K562 (cell line): ENCODE measurements around the gene SPATA31D1. TPM values are rescaled to one million over a fixed set of nuclear protein-coding genes. Genes with fewer than 3 reads are reported as not detected.

Source experiments
- ATAC-seq: fragments of 200-7000 bp; cut with Tn5 transposase; 3 replicates; pipeline ENCODE4 v1.9.1; 2020; ENCODE audit warnings: moderate library complexity
- BruUV-seq: library from RNA; stranded (reverse); fragments of 400-500 nt; replicated peaks from 2 replicates; lab custom pipeline; 2021; lab: Mats Ljungman, UMichigan
- CTCF ChIA-PET: fragments of 300-600 bp; formaldehyde crosslinking; extraction: SDS; loops from one replicate; lab custom pipeline; 2021; ENCODE audit warnings: low intra/inter-chr PET ratio; lab: Yijun Ruan, JAX
- POLR2A ChIA-PET: fragments of 300-600, 350-650 bp; sonication (Branson Sonifier 250); formaldehyde crosslinking; extraction: SDS; loops from one replicate; lab custom pipeline; 2021; ENCODE audit warnings: antibody characterized with exemption, inconsistent platforms; lab: Yijun Ruan, JAX
- DNase-seq, 4 experiments: peaks; one replicate each; pipeline versions ENCODE4 v3.0.0 to v3.0.0-alpha.2; 2011 to 2018; ENCODE audit warnings: low spot score in 3 of 4, mixed read lengths in 3 of 4; ENCODE audit errors: extremely low read depth in 1 of 4
- FAIRE-seq: peaks from 2 replicates; lab custom pipeline; 2011; peaks lifted over from hg19 to GRCh38; lab: Jason Lieb, UNC
- H2AFZ ChIP-seq: 2 replicates; pipeline ENCODE4 v1.6.0; 2011; ENCODE audit warnings: low read depth, low read length, control low read depth, inconsistent platforms
- H3K27ac ChIP-seq: fragments of 200-600 bp; 3 replicates; pipeline ENCODE4 v1.8.0; 2011; ENCODE audit warnings: low read depth, mild to moderate bottlenecking, control low read depth, inconsistent platforms, low read length, moderate library complexity, mixed read lengths; ENCODE audit errors: extremely low read depth
- H3K27me3 ChIP-seq, 2 experiments: fragments of 300-600 bp in 1 of 2; 2 replicates in 1 of 2; 3 replicates in 1 of 2; pipeline versions ENCODE4 v1.6.0 to v1.8.0; 2011; ENCODE audit warnings: inconsistent platforms in 2 of 2, low read length in 2 of 2, mild to moderate bottlenecking in 1 of 2, mixed read lengths in 1 of 2, moderate library complexity in 1 of 2; ENCODE audit not compliant: control insufficient read depth in 2 of 2, insufficient read depth in 2 of 2
- H3K36me3 ChIP-seq: fragments of 300-600 bp; 3 replicates; pipeline ENCODE4 v1.8.0; 2011; ENCODE audit warnings: mild to moderate bottlenecking, low read length, inconsistent platforms; ENCODE audit not compliant: control insufficient read depth, insufficient read depth
- H3K4me1 ChIP-seq, 2 experiments: fragments of 200-600 bp in 1 of 2; replicated peaks in 1 of 2; 2 replicates in 1 of 2; 3 replicates in 1 of 2; pipeline versions ENCODE4 v1.5.1 to v1.8.0; 2011; ENCODE audit warnings: inconsistent platforms in 2 of 2, low read length in 2 of 2, mild to moderate bottlenecking in 1 of 2, mixed read lengths in 1 of 2, moderate library complexity in 1 of 2; ENCODE audit not compliant: control insufficient read depth in 2 of 2, insufficient read depth in 2 of 2
- H3K4me2 ChIP-seq: 2 replicates; pipeline ENCODE4 v1.6.1; 2011; ENCODE audit warnings: low read length, control low read depth, inconsistent platforms, mixed read lengths; ENCODE audit not compliant: insufficient read depth
- H3K4me3 ChIP-seq: fragments of 200-600 bp; sonication (generic), shearing (Covaris generic); 2 replicates; pipeline ENCODE4 v1.5.1; 2016; ENCODE audit warnings: control low read depth, inconsistent platforms
- H3K79me2 ChIP-seq: fragments of 200-600 bp; 3 replicates; pipeline ENCODE4 v1.8.0; 2011; ENCODE audit warnings: low read length, inconsistent platforms; ENCODE audit not compliant: control insufficient read depth, insufficient read depth
- H3K9ac ChIP-seq, 2 experiments: 2 replicates each; pipeline versions ENCODE4 v1.6.0 to v1.6.1; 2011; ENCODE audit warnings: low read depth in 2 of 2, low read length in 2 of 2, control low read depth in 1 of 2, inconsistent platforms in 1 of 2, mild to moderate bottlenecking in 1 of 2, mixed read lengths in 1 of 2; ENCODE audit not compliant: insufficient read depth in 1 of 2
- H3K9me1 ChIP-seq: one replicate; pipeline ENCODE4 v1.6.0; 2011; ENCODE audit warnings: inconsistent platforms, mild to moderate bottlenecking, low read length, moderate library complexity; ENCODE audit not compliant: control insufficient read depth, insufficient read depth
- H3K9me3 ChIP-seq: replicated peaks from 2 replicates; pipeline ENCODE4 v1.5.1; 2011; ENCODE audit warnings: low read depth, low read length, inconsistent platforms; ENCODE audit not compliant: control insufficient read depth, insufficient read depth
- H4K20me1 ChIP-seq: replicated peaks from 2 replicates; pipeline ENCODE4 v1.6.1; 2011; ENCODE audit warnings: low read length, inconsistent platforms, mixed read lengths; ENCODE audit not compliant: control insufficient read depth, insufficient read depth
- BDP1 ChIP-seq: IDR thresholded peaks from 3 replicates; pipeline ENCODE4 v1.6.1; 2011; ENCODE audit not compliant: insufficient read length, insufficient read depth
- HOXB6 ChIP-seq: fragments of 250-450 bp; sonication (Bioruptor Pico); IDR thresholded peaks from 2 replicates; pipeline ENCODE4 v1.5.1; 2022; ENCODE audit warnings: mild to moderate bottlenecking, borderline replicate concordance
- POLR2B ChIP-seq: fragments of 450-650 bp; IDR thresholded peaks from 2 replicates; pipeline ENCODE4 v1.6.1; 2018; ENCODE audit warnings: low read depth; ENCODE audit not compliant: partially characterized antibody
- POLR3A ChIP-seq: IDR thresholded peaks from 2 replicates; pipeline ENCODE4 v1.6.1; 2011; ENCODE audit warnings: borderline replicate concordance, mild to moderate bottlenecking, moderate library complexity; ENCODE audit not compliant: insufficient read length, insufficient read depth; ENCODE audit errors: extremely low read depth
- PPARD ChIP-seq: fragments of 250-450 bp; sonication (Bioruptor Pico); IDR thresholded peaks from 2 replicates; pipeline ENCODE4 v1.8.0; 2022; ENCODE audit warnings: inconsistent platforms, mild to moderate bottlenecking, moderate library complexity
- ZKSCAN3 ChIP-seq: fragments of 250-450 bp; sonication (Bioruptor Pico); IDR thresholded peaks from 2 replicates; pipeline ENCODE4 v1.4.0; 2020
- WGBS: fragments of 100-300 bp; shearing (Covaris generic); methylation state at CpG from one replicate; pipeline ENCODE4 v1.1.6; 2016; ENCODE audit warnings: low coverage, mixed read lengths; ENCODE audit not compliant: insufficient coverage; ENCODE audit errors: missing lambda C conversion rate; 5-methylcytosine and 5-hydroxymethylcytosine counted together
- in situ Hi-C: fragments of 300-500 bp; cut with MboI; formaldehyde crosslinking; loops from 4 replicates; pipeline ENCODE4 v1.15.0; 2018; ENCODE audit warnings: inconsistent platforms, mixed read lengths
- intact Hi-C: fragments of 100-400 bp; cut with micrococcal nuclease; formaldehyde crosslinking; loops from 2 replicates; pipeline ENCODE4 v1.14.2; 2022
- polyA plus RNA-seq, 8 experiments: library from polyadenylated mRNA; depleted of rRNA in 4 of 8; stranded (reverse) in 5 of 8; unstranded in 3 of 8; fragments of >200 nt; fragmentation: Nextera tagmentation in 2 of 8; fragmentation: Illumina TruSeq in 1 of 8; extraction: Ambion mirVana in 2 of 8; extraction: Trizol in 1 of 8; gene quantifications; 2 replicates each; pipeline versions ENCODE4 v1.2.1 to v1.2.3, GENCODE V29; 2011 to 2014; ENCODE audit warnings: inconsistent platforms in 1 of 8, missing spikeins in 1 of 8
- total RNA-seq, 7 experiments: library from RNA; depleted of rRNA in 6 of 7; stranded (reverse); fragments of >200 nt in 6 of 7; fragmentation: Illumina TruSeq in 2 of 7; extraction: Trizol in 2 of 7; gene quantifications; 2 replicates each; pipeline versions ENCODE4 v1.2.1 to v1.2.3, GENCODE V29; 2011 to 2021; ENCODE audit warnings: low replicate concordance in 1 of 7
- TF ChIP-seq, protein P1 (sequence below), 2 experiments: fragments of 450-650 bp in 1 of 2; IDR thresholded peaks; 2 replicates each; pipeline ENCODE4 v1.6.1; 2011 to 2017; ENCODE audit warnings: low read depth in 2 of 2, antibody characterized with exemption in 1 of 2, borderline replicate concordance in 1 of 2, low read length in 1 of 2, mild to moderate bottlenecking in 1 of 2, mixed read lengths in 1 of 2; ENCODE audit not compliant: control insufficient read depth in 1 of 2

Gene SPATA31D1
- total and polyA plus RNA-seq, 9 of the 15 experiments (the other 6 are each of a cell fraction or from before 2014, with no cell fraction given), result not detected

DNA sequence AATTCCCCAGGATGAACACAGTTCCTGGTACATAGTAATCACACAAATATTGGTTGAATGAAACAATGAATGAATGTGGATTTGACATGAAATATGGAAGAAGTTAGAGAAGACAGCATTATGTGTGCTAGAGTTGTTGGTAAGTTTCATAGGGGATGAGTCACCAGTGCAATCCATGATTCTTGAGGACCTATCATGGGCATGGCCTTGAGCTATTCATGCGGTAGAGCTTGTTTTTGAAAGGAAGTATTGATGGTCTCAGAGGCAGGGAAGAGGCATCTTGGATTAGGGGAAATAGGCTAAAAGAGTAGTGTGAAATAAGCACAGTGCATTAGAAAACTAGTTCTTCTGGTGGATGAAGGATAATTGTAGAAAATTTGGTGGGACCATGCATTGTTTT is 22.1 kb downstream of the SPATA31D1 start (continued):
- TF ChIP-seq, protein P1, sequence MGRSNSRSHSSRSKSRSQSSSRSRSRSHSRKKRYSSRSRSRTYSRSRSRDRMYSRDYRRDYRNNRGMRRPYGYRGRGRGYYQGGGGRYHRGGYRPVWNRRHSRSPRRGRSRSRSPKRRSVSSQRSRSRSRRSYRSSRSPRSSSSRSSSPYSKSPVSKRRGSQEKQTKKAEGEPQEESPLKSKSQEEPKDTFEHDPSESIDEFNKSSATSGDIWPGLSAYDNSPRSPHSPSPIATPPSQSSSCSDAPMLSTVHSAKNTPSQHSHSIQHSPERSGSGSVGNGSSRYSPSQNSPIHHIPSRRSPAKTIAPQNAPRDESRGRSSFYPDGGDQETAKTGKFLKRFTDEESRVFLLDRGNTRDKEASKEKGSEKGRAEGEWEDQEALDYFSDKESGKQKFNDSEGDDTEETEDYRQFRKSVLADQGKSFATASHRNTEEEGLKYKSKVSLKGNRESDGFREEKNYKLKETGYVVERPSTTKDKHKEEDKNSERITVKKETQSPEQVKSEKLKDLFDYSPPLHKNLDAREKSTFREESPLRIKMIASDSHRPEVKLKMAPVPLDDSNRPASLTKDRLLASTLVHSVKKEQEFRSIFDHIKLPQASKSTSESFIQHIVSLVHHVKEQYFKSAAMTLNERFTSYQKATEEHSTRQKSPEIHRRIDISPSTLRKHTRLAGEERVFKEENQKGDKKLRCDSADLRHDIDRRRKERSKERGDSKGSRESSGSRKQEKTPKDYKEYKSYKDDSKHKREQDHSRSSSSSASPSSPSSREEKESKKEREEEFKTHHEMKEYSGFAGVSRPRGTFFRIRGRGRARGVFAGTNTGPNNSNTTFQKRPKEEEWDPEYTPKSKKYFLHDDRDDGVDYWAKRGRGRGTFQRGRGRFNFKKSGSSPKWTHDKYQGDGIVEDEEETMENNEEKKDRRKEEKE (IDR thresholded peaks at IDR 0.05; ENCODE audit: borderline replicate concordance in 1 of 2, control insufficient read depth in 1 of 2, low read depth in 2 of 2, low read length in 1 of 2), result no peak
- no peak for TF ChIP-seq POLR2B
- no peak for TF ChIP-seq BDP1

DNA sequence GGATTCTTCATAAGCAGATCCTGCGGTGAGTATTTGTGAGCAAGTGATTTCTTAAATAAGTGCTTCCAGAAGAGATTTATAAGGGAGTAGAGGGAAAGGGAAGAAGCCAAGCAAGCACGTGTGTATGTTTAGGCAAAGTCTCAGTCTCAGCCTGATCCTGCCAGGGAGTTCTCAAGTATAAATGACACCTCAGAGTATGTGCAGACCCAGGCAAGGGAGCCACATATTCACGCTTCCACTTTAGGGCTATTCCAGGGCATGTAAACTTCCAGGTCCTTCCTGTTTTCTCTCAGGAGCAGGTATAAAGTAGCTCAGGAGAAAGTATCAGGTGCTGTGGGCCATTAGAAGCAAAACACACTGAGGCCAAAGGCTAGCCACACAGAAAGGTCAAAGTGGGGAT is 22.6 kb downstream of the SPATA31D1 start:
- no peaks in the 10 kb centered on the region for H3K9me1 ChIP-seq
- no peak overlapping the region for H3K4me3 ChIP-seq
- TF ChIP-seq PPARD (CRISPR knock-in tag) (no peak), HOXB6 (CRISPR knock-in tag) (no peak), ZKSCAN3 (CRISPR knock-in tag) (no peak), POLR3A (no peak)
- 0% methylated on average over 3 of the region's 3 CpGs for WGBS
- H2AFZ ChIP-seq, result no peak overlapping the region
- CTCF ChIA-PET, result no interaction called here
- H3K4me1 ChIP-seq, result no peaks in the 10 kb centered on the region
- no peaks in the 10 kb centered on the region for H3K79me2 ChIP-seq
- intact Hi-C loops (no loop called here), in situ Hi-C loops (no loop called here)
- no peak overlapping the region for H3K27ac ChIP-seq
- no peaks in the 10 kb centered on the region for H3K27me3 ChIP-seq
- no peaks in the 10 kb centered on the region for H3K9me3 ChIP-seq
- POLR2A ChIA-PET, result no interaction called here
- no peaks in the 10 kb centered on the region for H4K20me1 ChIP-seq
- no peak overlapping the region for H3K9ac ChIP-seq
- DNase-seq (no peak), ATAC-seq (no peak), FAIRE-seq (no peak)
- H3K36me3 ChIP-seq, result no peaks in the 10 kb centered on the region
- no peak overlapping the region for H3K4me2 ChIP-seq
- BruUV-seq, result no TSS peak
